KMS-11 (cell line): ENCODE measurements around the gene SEMA4C.

Experiments used
- H2AFZ ChIP-seq: fragments of 200-600 bp; sonication (generic); 2 replicates; pipeline ENCODE4 v1.6.1; 2016; ENCODE audit warnings: antibody characterized with exemption, mixed run types, low read depth
- H3K27ac ChIP-seq: fragments of 200-600 bp; sonication (generic); 2 replicates; pipeline ENCODE4 v1.6.1; 2016; ENCODE audit warnings: mild to moderate bottlenecking, mixed run types
- H3K27me3 ChIP-seq: fragments of 200-600 bp; sonication (generic); 2 replicates; pipeline ENCODE4 v1.6.1; 2017; ENCODE audit warnings: mild to moderate bottlenecking, low read depth, mixed run types, moderate library complexity; ENCODE audit not compliant: insufficient read depth
- H3K36me3 ChIP-seq: fragments of 200-600 bp; sonication (generic); 2 replicates; pipeline ENCODE4 v1.6.1; 2017; ENCODE audit warnings: mild to moderate bottlenecking, mixed run types; ENCODE audit not compliant: insufficient read depth
- H3K4me1 ChIP-seq: fragments of 200-600 bp; sonication (generic); 2 replicates; pipeline ENCODE4 v1.6.1; 2016; ENCODE audit warnings: mild to moderate bottlenecking, low read depth, mixed run types; ENCODE audit not compliant: poor library complexity, severe bottlenecking
- H3K4me2 ChIP-seq: fragments of 200-600 bp; sonication (generic); 2 replicates; pipeline ENCODE4 v1.7.0; 2016; ENCODE audit warnings: mild to moderate bottlenecking, mixed run types
- H3K4me3 ChIP-seq: fragments of 200-600 bp; sonication (generic); IDR thresholded peaks from 2 replicates; pipeline ENCODE4 v1.6.1; 2017; ENCODE audit warnings: low read depth, low read length, mixed read lengths; ENCODE audit not compliant: insufficient read depth
- H3K79me2 ChIP-seq: fragments of 200-600 bp; sonication (generic); 2 replicates; pipeline ENCODE4 v1.6.1; 2016; ENCODE audit warnings: low read depth, mixed run types; ENCODE audit not compliant: insufficient read depth
- H3K9ac ChIP-seq: fragments of 200-600 bp; sonication (generic); 2 replicates; pipeline ENCODE4 v1.6.1; 2016; ENCODE audit warnings: mild to moderate bottlenecking, mixed run types
- H4K20me1 ChIP-seq: fragments of 200-600 bp; sonication (generic); 2 replicates; pipeline ENCODE4 v1.6.1; 2016; ENCODE audit warnings: mild to moderate bottlenecking, mixed run types; ENCODE audit not compliant: insufficient read depth
- CTCF ChIP-seq: fragments of 200-600 bp; sonication (generic); conservative IDR thresholded peaks from 2 replicates; pipeline ENCODE4 v1.6.1; 2017; ENCODE audit warnings: low read depth, mild to moderate bottlenecking, antibody characterized with exemption, low read length, moderate library complexity, mixed read lengths

The SEMA4C gene

GRCh38 chr2:96916646-96917543 is 47.0 kb upstream of the SEMA4C start:
- no peak overlapping the region for H2AFZ ChIP-seq
- no peak overlapping the region for H3K4me3 ChIP-seq
- no peaks in the 10 kb centered on the region for H4K20me1 ChIP-seq
- no peak for TF ChIP-seq CTCF
- H3K27ac ChIP-seq = no peak overlapping the region
- H3K36me3 ChIP-seq = no peaks in the 10 kb centered on the region
- H3K4me1 ChIP-seq = no peaks in the 10 kb centered on the region
- H3K27me3 ChIP-seq = no peaks in the 10 kb centered on the region; the same call in 1 of the 2 replicates
- H3K4me2 ChIP-seq = no peak overlapping the region
- H3K9ac ChIP-seq = no peak overlapping the region
- H3K79me2 ChIP-seq = no peaks in the 10 kb centered on the region

GRCh38 chr2:96916156-96916630 is 46.3 kb upstream of the SEMA4C start:
- H4K20me1 ChIP-seq = no peaks in the 10 kb centered on the region
- no peak for TF ChIP-seq CTCF
- H3K4me1 ChIP-seq = no peaks in the 10 kb centered on the region
- no peaks in the 10 kb centered on the region for H3K36me3 ChIP-seq
- no peak overlapping the region for H3K9ac ChIP-seq
- H2AFZ ChIP-seq = no peak overlapping the region
- no peaks in the 10 kb centered on the region; the same call in 1 of the 2 replicates for H3K27me3 ChIP-seq
- H3K4me3 ChIP-seq = no peak overlapping the region
- no peak overlapping the region for H3K27ac ChIP-seq
- no peaks in the 10 kb centered on the region for H3K79me2 ChIP-seq
- H3K4me2 ChIP-seq = no peak overlapping the region

- Histone ChIP-seq H3K9ac (no peak overlapping the region), H3K79me2 (no peaks in the 10 kb centered on the region), H3K4me2 (no peak overlapping the region), H4K20me1 (no peaks in the 10 kb centered on the region), H3K36me3 (no peaks in the 10 kb centered on the region), H3K4me1 (no peaks in the 10 kb centered on the region), H3K4me3 (no peak overlapping the region), H3K27ac (no peak overlapping the region), H3K27me3 (no peaks in the 10 kb centered on the region; the same call in 1 of the 2 replicates), H2AFZ (no peak overlapping the region)
- no peak for TF ChIP-seq CTCF
These were observed 44.5 kb upstream of the SEMA4C start for GRCh38 chr2:96914332-96914731.

- H3K27me3 ChIP-seq = no peaks in the 10 kb centered on the region; the same call in 1 of the 2 replicates
- no peak for TF ChIP-seq CTCF
- no peak overlapping the region for H3K27ac ChIP-seq
- no peaks in the 10 kb centered on the region for H4K20me1 ChIP-seq
- H3K36me3 ChIP-seq = no peaks in the 10 kb centered on the region
- H2AFZ ChIP-seq = no peak overlapping the region
- no peak overlapping the region for H3K4me3 ChIP-seq
- H3K4me2 ChIP-seq = no peak overlapping the region
- no peak overlapping the region for H3K9ac ChIP-seq
- no peaks in the 10 kb centered on the region for H3K79me2 ChIP-seq
- H3K4me1 ChIP-seq = no peaks in the 10 kb centered on the region
These were observed 43.7 kb upstream of the SEMA4C start for GRCh38 chr2:96913398-96914202.
